Right cardiac atrium (tissue), 5 donors: ENCODE results near the gene AJUBA. TPM values are rescaled to one million over a fixed set of nuclear protein-coding genes. Genes with fewer than 3 reads are reported as not detected.
A peak's percentile ranks its signal among the peaks of the same experiment; 100 is the strongest.

Experiments
- ATAC-seq, 2 donors: fragments of 200-7000 bp; cut with Tn5 transposase; one replicate each; pipeline versions ENCODE4 v1.8.0 to v1.9.1; 2020; ENCODE audit warnings: moderate library complexity in 2 of 2, mild to moderate bottlenecking in 1 of 2
- DNase-seq, 3 donors: peaks; one replicate each; pipeline ENCODE4 v3.0.0-alpha.2; 2020
- H3K27ac ChIP-seq: one replicate; pipeline ENCODE4 v1.5.1; 2013; ENCODE audit warnings: mild to moderate bottlenecking, low read length, control low read depth, moderate library complexity
- H3K27me3 ChIP-seq: one replicate; pipeline ENCODE4 v1.6.1; 2013; ENCODE audit not compliant: control insufficient read depth, insufficient read depth
- H3K4me1 ChIP-seq: one replicate; pipeline ENCODE4 v1.6.1; 2013; ENCODE audit warnings: low read length; ENCODE audit not compliant: control insufficient read depth, insufficient read depth
- H3K4me3 ChIP-seq: one replicate; pipeline ENCODE4 v1.5.1; 2013; ENCODE audit warnings: low read length, control low read depth
- H3K9me3 ChIP-seq: one replicate; pipeline ENCODE4 v1.6.1; 2013; ENCODE audit warnings: low read length; ENCODE audit not compliant: control insufficient read depth
- WGBS: extraction: QIAGEN DNeasy Blood & Tissue Kit; methylation state at CpG from one replicate; pipeline ENCODE4 v1.1.7; 2013; 5-methylcytosine and 5-hydroxymethylcytosine counted together
- intact Hi-C, 4 donors: fragments of 100-400 bp; cut with DNase I; formaldehyde crosslinking; loops; one replicate each; pipeline versions ENCODE4 v1.11.0 to v1.14.0; 2022 to 2023
- polyA plus RNA-seq: library from polyadenylated mRNA; stranded (reverse); fragments of 200-250 nt; gene quantifications from one replicate; pipeline ENCODE4 v1.2.3, GENCODE V29; 2013
- total RNA-seq, 4 donors: library from RNA; stranded (reverse); fragmentation: NEBNext Ultra II Directional; extraction: Animal tissue kit (Norgen Biotek cat#: 25700); gene quantifications; one replicate each; pipeline ENCODE4 v1.2.1, GENCODE V29; 2021
- donor health status: healthy with polysubstance abuse.
- donor health status: DM: no; HTN: yes; CAD: no.
- donor health status: DM: no; HTN: no; CAD: no.
- donor health status: DM: no; HTN: yes; CAD: no; lungs with severe emphysema.
- donor health status: DM: yes; HTN: yes; CAD: no.

AJUBA gene
- total and polyA plus RNA-seq, 5 donors = 4.8 to 6.9 (median 6.4) TPM

DNA sequence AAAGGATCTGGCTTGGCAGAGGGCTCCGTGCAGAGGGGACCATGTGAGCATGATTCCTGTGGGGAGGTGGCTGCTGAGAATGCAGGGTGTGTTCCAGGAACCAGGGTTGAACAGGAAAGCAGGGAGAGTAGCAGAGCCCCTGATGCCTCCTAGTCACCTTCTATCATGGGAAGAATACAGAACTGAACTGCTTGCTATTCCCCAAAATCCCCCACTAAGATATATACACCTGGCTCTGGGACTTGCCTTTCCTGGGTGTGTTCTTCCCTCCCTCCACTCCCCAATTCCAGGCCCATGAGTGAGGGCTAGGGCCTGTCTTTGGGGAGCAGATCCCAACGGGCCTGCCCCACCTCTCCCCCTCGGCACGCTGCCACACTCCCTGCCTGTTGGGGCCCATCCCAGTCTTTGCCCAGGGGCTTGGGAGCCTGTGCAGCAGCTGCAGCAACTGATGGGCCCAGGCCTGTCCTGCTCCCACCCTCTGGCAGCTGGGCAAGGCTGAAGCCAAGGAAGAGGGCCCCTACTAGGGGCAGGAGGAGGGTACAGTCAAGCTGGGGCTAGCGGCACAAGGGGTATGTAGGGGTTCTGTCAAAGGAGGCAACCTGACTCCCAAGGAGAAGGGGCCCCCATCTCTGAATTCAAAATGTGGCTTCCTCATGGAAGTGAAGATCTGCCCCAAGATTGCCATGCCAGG is 3.2 kb downstream of the AJUBA start:
- intact Hi-C loops = no loop called here
- Histone ChIP-seq H3K9me3 (no peaks in the 10 kb centered on the region), H3K4me3 (no peak overlapping the region), H3K27me3 (no peaks in the 10 kb centered on the region), H3K4me1 (peaks cover 6% of the 10 kb centered on the region), H3K27ac (peak overlapping the region; percentile 33)
- ATAC-seq (no peak), DNase-seq (no peak)
- WGBS = 52% methylated on average over 5 of the region's 5 CpGs

DNA sequence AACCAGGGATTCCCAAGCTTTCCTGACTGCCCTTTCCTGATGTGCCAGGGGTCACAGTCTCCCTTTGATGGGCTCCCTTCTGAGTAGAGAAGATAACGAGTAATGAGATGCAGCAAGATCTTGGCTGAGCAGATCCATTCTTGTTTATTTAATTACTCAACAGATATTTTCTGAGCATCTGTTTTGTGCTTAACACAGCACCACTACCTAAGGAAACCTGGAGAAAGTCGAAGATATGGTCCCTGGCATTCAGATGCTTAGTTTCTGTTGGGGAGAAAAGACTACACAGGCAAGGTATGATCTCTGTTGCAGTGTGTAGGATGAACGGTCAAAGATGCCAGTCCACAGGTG is 3.9 kb downstream of the AJUBA start:
- DNase-seq = no peak
- Histone ChIP-seq H3K4me1 (peaks cover 6% of the 10 kb centered on the region), H3K9me3 (no peaks in the 10 kb centered on the region), H3K4me3 (no peak overlapping the region), H3K27ac (peak overlapping the region; percentile 88), H3K27me3 (no peaks in the 10 kb centered on the region)
- 62% methylated on average over 3 of the region's 3 CpGs for WGBS
- no peak for ATAC-seq
- intact Hi-C loops = no loop called here

DNA sequence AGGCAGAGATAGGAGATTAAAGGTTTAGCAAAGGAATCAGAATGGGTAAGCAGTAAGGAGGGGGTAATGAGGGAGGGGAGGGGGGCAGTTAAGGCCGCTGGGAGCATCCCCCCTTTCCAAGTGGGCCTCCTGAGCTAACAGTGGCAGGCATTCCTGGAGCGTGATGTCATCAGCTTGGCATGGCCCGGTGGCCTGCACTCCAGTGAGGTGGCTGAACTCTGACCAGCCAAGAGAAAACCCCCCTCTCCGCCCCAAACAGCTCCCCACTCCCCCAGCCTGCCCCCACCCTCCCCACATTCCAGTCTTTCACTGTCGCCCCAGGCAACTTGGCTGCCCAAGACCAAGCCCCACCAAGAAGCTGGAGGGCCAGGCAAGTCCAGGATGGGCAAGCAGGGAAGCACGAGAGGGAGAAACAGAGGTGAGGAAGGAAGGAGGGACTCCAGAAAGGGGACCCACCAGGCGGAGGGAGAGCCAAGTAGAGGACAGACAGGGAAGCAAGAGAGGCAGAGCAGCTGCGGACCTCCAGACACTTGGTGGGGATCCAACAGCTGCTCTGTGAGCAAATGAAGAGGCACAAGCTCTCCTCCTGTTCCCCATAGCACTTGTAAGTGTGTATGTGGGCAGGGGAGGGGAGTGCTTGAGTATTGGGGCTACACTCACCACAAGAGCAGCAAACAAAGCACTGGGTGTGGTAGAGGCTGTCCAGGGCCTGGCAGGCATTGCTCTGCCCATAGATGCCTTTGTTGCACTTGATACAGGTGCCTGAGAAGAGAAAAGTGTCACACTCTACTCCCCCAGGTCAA is 4.5 kb downstream of the AJUBA start:
- Histone ChIP-seq H3K27ac (peak overlapping the region; percentile 88), H3K9me3 (no peaks in the 10 kb centered on the region), H3K27me3 (no peaks in the 10 kb centered on the region), H3K4me1 (peaks cover 6% of the 10 kb centered on the region), H3K4me3 (no peak overlapping the region)
- 41% methylated on average over 8 of the region's 8 CpGs for WGBS
- ATAC-seq (peak; percentile 6 to 12), DNase-seq (peak in 2 of 3 donors; percentile 75 to 78)
- intact Hi-C loops = no loop called here

DNA sequence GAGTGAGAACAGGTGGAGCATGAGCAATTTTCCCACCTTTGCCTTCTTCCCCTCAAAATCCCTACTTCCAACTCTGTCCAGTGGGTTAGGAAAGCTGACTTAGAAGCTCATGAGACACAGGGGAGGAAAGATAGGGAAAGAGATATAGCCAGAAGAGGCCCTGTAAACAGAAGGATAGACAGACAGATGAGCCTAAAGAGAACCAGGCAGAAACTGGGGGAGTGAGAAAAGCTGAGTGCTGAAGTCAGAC is 5.0 kb downstream of the AJUBA start:
- no peak for DNase-seq
- peaks cover 6% of the 10 kb centered on the region for H3K4me1 ChIP-seq
- H3K9me3 ChIP-seq = no peaks in the 10 kb centered on the region
- peak overlapping the region; percentile 74 for H3K27ac ChIP-seq
- no peak overlapping the region for H3K4me3 ChIP-seq
- H3K27me3 ChIP-seq = no peaks in the 10 kb centered on the region
- ATAC-seq = no peak
- intact Hi-C loops = no loop called here

DNA sequence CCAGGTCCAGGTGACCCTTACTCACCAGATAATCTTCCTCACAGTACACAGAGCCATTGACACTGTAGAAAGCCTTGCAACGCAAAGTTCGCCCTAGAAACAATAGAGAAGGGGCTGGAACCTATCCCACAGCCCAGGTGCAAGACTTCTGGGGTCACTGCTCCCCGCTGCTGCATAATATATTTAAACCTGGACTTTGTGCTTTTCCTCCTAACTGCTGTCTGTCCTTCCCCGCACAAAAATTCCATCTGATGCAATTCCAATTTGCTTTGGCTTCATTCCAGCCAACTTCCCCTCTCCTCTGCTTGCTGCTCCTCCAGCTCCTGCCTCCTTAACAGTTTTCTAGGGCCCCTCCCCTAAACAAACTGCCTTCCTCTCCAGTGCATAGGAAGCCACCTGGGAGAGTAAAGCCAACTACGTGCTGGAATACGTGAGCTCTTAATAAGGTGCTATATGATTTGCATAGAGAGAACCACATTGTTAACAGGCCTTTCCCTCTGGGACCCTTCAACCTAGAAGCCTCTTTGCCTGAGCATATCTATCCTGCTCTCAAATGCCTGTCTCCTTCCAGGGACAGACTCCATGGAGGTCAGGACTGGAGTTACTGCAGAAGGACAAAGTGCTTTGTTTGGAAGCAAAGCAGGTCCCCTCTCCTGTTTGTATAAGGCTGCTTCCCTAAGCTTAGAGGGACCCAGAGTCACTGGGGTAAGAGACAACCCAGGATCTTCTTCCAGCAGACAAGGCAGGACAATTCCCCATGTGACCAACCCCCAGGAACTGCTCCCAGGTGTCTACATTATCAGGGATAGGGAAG is 5.5 kb downstream of the AJUBA start:
- WGBS = 43% methylated on average over 6 of the region's 6 CpGs

DNA sequence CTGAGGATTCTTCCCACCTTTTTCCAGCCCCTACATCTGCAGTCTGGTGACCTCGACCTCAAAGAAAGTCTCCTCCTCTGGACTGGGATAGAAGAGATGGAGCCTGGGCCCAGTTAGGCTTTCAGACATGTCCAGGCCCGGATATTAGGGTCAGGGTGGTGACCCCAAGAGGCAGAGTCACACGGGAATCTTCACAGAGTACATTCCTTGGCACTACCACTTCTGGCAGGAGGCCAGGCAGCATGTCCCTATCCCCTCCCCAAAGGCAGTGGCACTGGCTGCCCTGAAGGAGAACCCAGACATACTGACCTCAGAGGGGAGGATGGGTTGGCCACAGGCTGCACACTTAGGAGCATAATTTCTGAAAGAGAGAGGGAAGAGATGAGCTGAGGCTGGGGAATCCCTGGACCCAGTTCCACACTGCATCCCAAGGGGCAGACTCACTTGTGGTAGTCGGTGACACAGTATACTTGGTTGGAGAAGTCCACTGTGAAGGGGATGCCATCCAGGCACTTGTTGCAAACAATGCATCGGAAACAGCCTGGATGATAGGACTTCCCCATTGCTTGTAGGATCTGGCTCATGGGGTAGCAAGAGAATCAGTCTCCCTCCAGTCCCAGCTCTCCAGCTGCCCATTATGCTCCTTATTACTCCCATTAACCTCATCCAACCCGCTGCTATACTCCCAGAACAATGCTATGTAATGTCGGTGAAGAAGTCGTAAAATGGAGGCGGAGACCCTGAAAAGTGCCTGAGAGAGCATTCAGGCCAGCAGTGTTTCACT is 7.6 kb downstream of the AJUBA start:
- no peak overlapping the region for H3K27ac ChIP-seq
- intact Hi-C loops = no loop called here
- DNase-seq (peak in 1 of 3 donors; percentile 62), ATAC-seq (peak in 1 of 2 donors; percentile 17)
- H3K9me3 ChIP-seq = no peaks in the 10 kb centered on the region
- H3K27me3 ChIP-seq = no peaks in the 10 kb centered on the region
- 64% methylated on average over 9 of the region's 9 CpGs for WGBS
- H3K4me1 ChIP-seq = peaks cover 6% of the 10 kb centered on the region
- no peak overlapping the region for H3K4me3 ChIP-seq

More for the DNA sequence above, 5.5 kb downstream of the AJUBA start:
- ATAC-seq (no peak), DNase-seq (no peak)
- Histone ChIP-seq H3K9me3 (no peaks in the 10 kb centered on the region), H3K4me1 (peaks cover 6% of the 10 kb centered on the region), H3K27ac (peak overlapping the region; percentile 74), H3K4me3 (no peak overlapping the region), H3K27me3 (no peaks in the 10 kb centered on the region)
- intact Hi-C loops = no loop called here

DNA sequence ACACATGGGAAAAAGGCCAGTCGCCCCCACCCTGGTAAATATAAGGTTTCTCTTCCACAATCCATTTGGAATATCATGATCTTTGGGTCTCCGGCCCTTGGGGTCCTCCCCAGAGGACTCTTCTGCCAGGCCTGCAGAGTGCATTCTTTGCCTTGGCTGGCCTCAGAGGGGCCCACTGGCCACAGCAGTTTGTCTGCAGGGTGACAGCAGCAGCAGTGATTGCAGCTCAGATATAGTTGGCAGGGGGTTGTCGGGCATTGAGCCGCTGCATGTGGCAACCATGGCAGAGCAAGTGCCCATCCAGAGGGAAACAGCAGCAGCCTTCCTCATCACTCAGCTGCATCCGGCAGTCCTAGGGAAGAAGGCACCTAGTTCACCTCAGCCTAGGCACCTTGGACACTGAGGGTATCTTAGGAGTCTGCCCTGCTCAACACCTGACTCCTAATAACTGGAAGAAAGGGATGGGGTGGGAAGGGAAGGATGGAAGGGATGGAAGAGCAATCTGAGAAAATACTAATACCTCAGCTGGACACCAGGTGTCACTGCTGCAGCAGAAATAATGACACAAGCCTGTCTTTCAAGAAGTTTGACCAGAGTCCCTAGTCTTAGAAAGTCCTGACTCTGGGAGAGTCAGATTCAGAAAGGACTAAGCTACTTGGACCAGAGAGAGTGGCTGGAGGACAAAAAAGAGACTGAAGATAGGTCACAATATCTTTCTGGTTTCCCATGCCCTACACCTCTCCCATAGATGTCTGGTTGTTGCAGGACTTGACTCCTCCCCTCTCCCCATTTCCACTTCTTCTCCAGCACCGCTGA is 8.9 kb downstream of the AJUBA start:
- intact Hi-C loops = no loop called here
- Histone ChIP-seq H3K27me3 (no peaks in the 10 kb centered on the region), H3K4me3 (no peak overlapping the region), H3K9me3 (no peaks in the 10 kb centered on the region), H3K4me1 (peaks cover 6% of the 10 kb centered on the region), H3K27ac (no peak overlapping the region)
- WGBS = 83% methylated on average over 6 of the region's 6 CpGs
- no peak for DNase-seq
- peak; percentile 37 to 55 for ATAC-seq

DNA sequence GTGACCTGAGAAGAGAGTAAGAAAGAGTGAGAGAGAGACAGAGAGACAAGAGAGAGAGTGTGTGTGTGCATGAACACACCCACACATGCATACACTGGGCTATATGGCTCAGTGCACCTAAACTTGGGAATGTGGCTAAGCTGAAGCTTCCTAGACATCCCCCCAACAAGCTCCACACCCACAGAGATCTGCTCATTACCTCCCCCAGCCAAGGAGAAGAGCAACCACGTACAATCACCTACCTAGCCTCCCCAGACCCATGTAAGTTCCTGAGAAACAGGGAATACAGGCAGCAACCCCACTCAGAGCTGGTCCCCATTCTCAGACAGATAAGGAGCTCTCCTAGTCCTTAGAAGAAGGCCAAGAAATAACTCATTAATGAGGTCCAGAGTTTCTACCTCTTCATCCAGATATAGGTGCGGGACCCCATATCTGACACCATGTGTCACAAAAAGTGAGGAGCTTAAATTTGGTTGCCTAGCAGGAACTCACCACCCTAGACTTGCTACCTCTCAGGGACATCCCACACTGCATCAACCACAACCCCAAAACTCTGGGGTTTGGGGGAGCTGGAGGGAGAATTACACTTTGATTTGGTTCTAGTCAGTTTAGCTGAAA is 9.9 kb downstream of the AJUBA start:
- peaks cover 6% of the 10 kb centered on the region for H3K4me1 ChIP-seq
- intact Hi-C loops = no loop called here
- H3K27ac ChIP-seq = no peak overlapping the region
- WGBS = 90% methylated on average over 2 of the region's 2 CpGs
- ATAC-seq = no peak
- no peak for DNase-seq
- no peak overlapping the region for H3K4me3 ChIP-seq
- H3K9me3 ChIP-seq = no peaks in the 10 kb centered on the region
- no peaks in the 10 kb centered on the region for H3K27me3 ChIP-seq

DNA sequence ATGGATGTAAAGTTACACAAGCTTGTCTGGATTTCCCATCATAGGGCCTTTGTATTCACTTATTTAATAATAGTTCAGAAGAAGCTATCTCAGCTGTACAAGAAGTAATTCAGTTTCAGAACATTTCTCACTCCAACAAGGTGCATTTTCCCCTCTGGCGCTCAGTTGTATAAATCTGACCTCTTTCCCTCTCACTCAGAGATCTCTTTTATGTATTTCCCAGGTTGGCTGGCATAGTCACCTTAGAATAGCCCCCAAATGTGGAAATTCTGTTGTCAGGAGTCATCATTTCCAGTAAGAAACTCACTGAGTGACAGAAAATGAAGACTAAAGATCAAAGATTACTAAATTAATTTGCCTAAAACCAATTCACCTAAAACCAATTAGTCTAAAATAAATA is 11.2 kb downstream of the AJUBA start:
- Histone ChIP-seq H3K27ac (no peak overlapping the region), H3K4me3 (no peak overlapping the region), H3K4me1 (no peaks in the 10 kb centered on the region), H3K27me3 (no peaks in the 10 kb centered on the region), H3K9me3 (no peaks in the 10 kb centered on the region)
- ATAC-seq = no peak
- DNase-seq = no peak
- intact Hi-C loops = no loop called here
- 100% methylated on average over 1 of the region's 1 CpG for WGBS

DNA sequence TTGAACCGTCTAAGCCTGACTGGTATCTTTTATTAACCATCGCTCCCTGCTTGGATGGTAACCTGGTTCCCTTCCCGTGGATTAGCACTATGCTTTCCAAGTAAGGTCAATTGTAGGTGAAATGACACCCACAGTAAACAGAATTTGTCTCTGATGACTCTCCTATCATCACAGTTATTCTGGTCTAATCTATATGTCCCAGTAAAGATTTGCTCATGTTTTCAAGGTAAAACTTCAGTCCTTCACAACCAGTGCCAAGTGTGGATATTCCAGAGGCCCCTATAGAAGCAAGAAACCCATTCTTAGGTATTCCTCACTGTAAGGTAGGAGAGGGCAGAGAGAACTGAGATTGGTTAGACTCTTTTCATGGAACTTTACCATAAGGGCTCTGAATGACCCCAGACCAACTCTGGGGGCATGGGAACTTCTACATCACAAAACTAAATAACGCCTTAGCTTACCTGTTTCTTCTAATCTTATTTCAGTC is 15.5 kb downstream of the AJUBA start:
- no peak for ATAC-seq
- Histone ChIP-seq H3K27ac (no peak overlapping the region), H3K9me3 (no peaks in the 10 kb centered on the region), H3K4me1 (no peaks in the 10 kb centered on the region), H3K27me3 (no peaks in the 10 kb centered on the region), H3K4me3 (no peak overlapping the region)
- 49% methylated on average over 4 of the region's 4 CpGs for WGBS
- DNase-seq = no peak
- intact Hi-C loops = no loop called here
